HAP-1 (cell line): ENCODE data around the gene RAI1.

ENCODE experiments used
- DNase-seq, 2 experiments: peaks; one replicate each; pipeline ENCODE4 v3.0.0-alpha.2; 2016 to 2020; ENCODE audit warnings: low spot score in 2 of 2
- H3K27me3 ChIP-seq: fragments of 250-450 bp; sonication (Bioruptor Pico); 2 replicates; pipeline ENCODE4 v1.5.1; 2020; ENCODE audit warnings: low read depth, mild to moderate bottlenecking, moderate library complexity
- H3K36me3 ChIP-seq: fragments of 250-450 bp; sonication (Bioruptor Pico); replicated peaks from 2 replicates; pipeline ENCODE4 v1.5.1; 2020; ENCODE audit warnings: mild to moderate bottlenecking
- H3K4me1 ChIP-seq: fragments of 250-450 bp; sonication (Bioruptor Pico); 2 replicates; pipeline ENCODE4 v1.5.1; 2020; ENCODE audit warnings: mild to moderate bottlenecking
- H3K4me3 ChIP-seq: fragments of 250-450 bp; sonication (Bioruptor Pico); 2 replicates; pipeline ENCODE4 v1.5.1; 2020; ENCODE audit warnings: mild to moderate bottlenecking, moderate library complexity
- H3K9me3 ChIP-seq: fragments of 250-450 bp; sonication (Bioruptor Pico); 2 replicates; pipeline ENCODE4 v1.5.1; 2020; ENCODE audit warnings: mild to moderate bottlenecking, moderate library complexity
- in situ Hi-C: fragments of 300-500 bp; cut with MboI; formaldehyde crosslinking; loops from 3 replicates; pipeline ENCODE4 v1.14.3; 2020; ENCODE audit warnings: low sequenced_read_pairs, inconsistent platforms, mixed read lengths

RAI1 gene

GRCh38 chr17:17833658-17834357 is 152.6 kb downstream of the RAI1 start:
- Histone ChIP-seq H3K4me3 (no peak overlapping the region), H3K36me3 (peaks cover 19% of the 10 kb centered on the region), H3K9me3 (no peaks in the 10 kb centered on the region), H3K27me3 (no peaks in the 10 kb centered on the region), H3K4me1 (peaks cover 38% of the 10 kb centered on the region)
- in situ Hi-C loops: no loop called here
- no peak for DNase-seq

- in situ Hi-C loops: no loop called here
- H3K4me3 ChIP-seq: peak overlapping the region; percentile 79; the same call in 1 of the 2 replicates
- H3K4me1 ChIP-seq: peaks cover 49% of the 10 kb centered on the region
These were observed 153.7 kb downstream of the RAI1 start for GRCh38 chr17:17834974-17835373.

GRCh38 chr17:17835415-17836249 is 154.4 kb downstream of the RAI1 start:
- H3K36me3 ChIP-seq: peaks cover 19% of the 10 kb centered on the region

More at GRCh38 chr17:17834974-17835373, 153.7 kb downstream of the RAI1 start:
- Histone ChIP-seq H3K27me3 (no peaks in the 10 kb centered on the region), H3K9me3 (no peaks in the 10 kb centered on the region), H3K36me3 (peaks cover 19% of the 10 kb centered on the region)
- DNase-seq: no peak

GRCh38 chr17:17836250-17836817 is 155.1 kb downstream of the RAI1 start:
- Histone ChIP-seq H3K36me3 (peaks cover 18% of the 10 kb centered on the region), H3K4me3 (peak overlapping the region; percentile 79), H3K9me3 (no peaks in the 10 kb centered on the region), H3K27me3 (no peaks in the 10 kb centered on the region), H3K4me1 (peaks cover 58% of the 10 kb centered on the region)
- in situ Hi-C loops: no loop called here
- DNase-seq: peak; percentile 82 to 99

More at GRCh38 chr17:17835415-17836249, 154.4 kb downstream of the RAI1 start:
- peaks cover 53% of the 10 kb centered on the region for H3K4me1 ChIP-seq
- H3K27me3 ChIP-seq: no peaks in the 10 kb centered on the region
- H3K4me3 ChIP-seq: peak overlapping the region; percentile 79
- H3K9me3 ChIP-seq: no peaks in the 10 kb centered on the region
- no peak for DNase-seq
- in situ Hi-C loops: no loop called here

- peaks cover 16% of the 10 kb centered on the region for H3K36me3 ChIP-seq
- no peaks in the 10 kb centered on the region for H3K9me3 ChIP-seq
- DNase-seq: peak; percentile 14 to 74
- in situ Hi-C loops: no loop called here
- H3K27me3 ChIP-seq: no peaks in the 10 kb centered on the region
- H3K4me1 ChIP-seq: peaks cover 58% of the 10 kb centered on the region
- H3K4me3 ChIP-seq: peak within 1 kb of the TSS; percentile 79
These were observed 155.6 kb downstream of the RAI1 start, which contains the start of gene SREBF1 for GRCh38 chr17:17836818-17837379. Gene SREBF1, minus strand, starts transcription at chr17:17836986. Its CDS starts 169 bp downstream, at chr17:17836817.

GRCh38 chr17:17837380-17837821 is 156.1 kb downstream of the RAI1 start:
- no peaks in the 10 kb centered on the region for H3K27me3 ChIP-seq
- in situ Hi-C loops: no loop called here
- H3K36me3 ChIP-seq: peaks cover 11% of the 10 kb centered on the region
- peaks cover 58% of the 10 kb centered on the region for H3K4me1 ChIP-seq
- H3K4me3 ChIP-seq: peak overlapping the region; percentile 79
- DNase-seq: peak in 1 of 2 experiments; percentile 60
- no peaks in the 10 kb centered on the region for H3K9me3 ChIP-seq

- peaks cover 10% of the 10 kb centered on the region for H3K36me3 ChIP-seq
- no peak overlapping the region for H3K4me3 ChIP-seq
- DNase-seq: peak; percentile 28 to 82
- no peaks in the 10 kb centered on the region for H3K27me3 ChIP-seq
- no peaks in the 10 kb centered on the region for H3K9me3 ChIP-seq
- in situ Hi-C loops: no loop called here
- peaks cover 58% of the 10 kb centered on the region for H3K4me1 ChIP-seq
These were observed 157.0 kb downstream of the RAI1 start for GRCh38 chr17:17837966-17838962.

GRCh38 chr17:17839791-17840707 is 158.8 kb downstream of the RAI1 start:
- Histone ChIP-seq H3K4me3 (peak overlapping the region; percentile 37), H3K4me1 (peaks cover 48% of the 10 kb centered on the region), H3K9me3 (no peaks in the 10 kb centered on the region), H3K27me3 (no peaks in the 10 kb centered on the region), H3K36me3 (peaks cover 7% of the 10 kb centered on the region)
- DNase-seq: peak; percentile 82 to 89
- in situ Hi-C loops: no loop called here

GRCh38 chr17:17840751-17841591 is 159.7 kb downstream of the RAI1 start:
- peaks cover 39% of the 10 kb centered on the region for H3K4me1 ChIP-seq
- no peaks in the 10 kb centered on the region for H3K36me3 ChIP-seq
- H3K4me3 ChIP-seq: no peak overlapping the region
- in situ Hi-C loops: no loop called here
- H3K27me3 ChIP-seq: no peaks in the 10 kb centered on the region
- peak in 1 of 2 experiments; percentile 42 for DNase-seq
- H3K9me3 ChIP-seq: no peaks in the 10 kb centered on the region

GRCh38 chr17:17841601-17842025 is 160.4 kb downstream of the RAI1 start:
- peaks cover 38% of the 10 kb centered on the region for H3K4me1 ChIP-seq
- no peaks in the 10 kb centered on the region for H3K36me3 ChIP-seq
- H3K27me3 ChIP-seq: no peaks in the 10 kb centered on the region
- no peak for DNase-seq
- H3K4me3 ChIP-seq: no peak overlapping the region
- no peaks in the 10 kb centered on the region for H3K9me3 ChIP-seq
- in situ Hi-C loops: no loop called here

- no peak for DNase-seq
- Histone ChIP-seq H3K9me3 (no peaks in the 10 kb centered on the region), H3K4me3 (no peak overlapping the region), H3K4me1 (peaks cover 35% of the 10 kb centered on the region), H3K36me3 (no peaks in the 10 kb centered on the region), H3K27me3 (no peaks in the 10 kb centered on the region)
- in situ Hi-C loops: no loop called here
These were observed 161.0 kb downstream of the RAI1 start for GRCh38 chr17:17842111-17842876.
